Measurements from ENCODE around the gene SPOP. TPM values are rescaled to one million over a fixed set of nuclear protein-coding genes. Genes with fewer than 3 reads are reported as not detected.

SPOP gene
- total RNA-seq, 1 experiment from 2014 or later = 52.3 TPM

GRCh38 chr17:49577650-49577934, 100.3 kb downstream of the SPOP start:
- no TSS peak for BruUV-seq (replicated peaks)
- DNase-seq (ENCODE audit: unreplicated experiment) = no peak
- no peak overlapping the region for H3K27ac Mint-ChIP-seq (ENCODE audit: low read depth, unreplicated experiment)
- POLR2A ChIA-PET = no interaction called here
- peaks cover 16% of the 10 kb centered on the region for H3K27me3 Mint-ChIP-seq (ENCODE audit: insufficient read depth, unreplicated experiment)
- CTCF ChIA-PET = interaction anchor here (0.7 to 16.7 kb wide), 4 partner anchors 8 to 785 kb away, joined by 3 to 325 read pairs (median 4); partner anchors contain the start of gene SLC35B1
- H3K4me3 Mint-ChIP-seq (ENCODE audit: unreplicated experiment) = peak overlapping the region; percentile 69
- peaks cover 5% of the 10 kb centered on the region for H3K4me1 Mint-ChIP-seq (ENCODE audit: insufficient read depth, unreplicated experiment)
- TF ChIP-seq, protein P1, sequence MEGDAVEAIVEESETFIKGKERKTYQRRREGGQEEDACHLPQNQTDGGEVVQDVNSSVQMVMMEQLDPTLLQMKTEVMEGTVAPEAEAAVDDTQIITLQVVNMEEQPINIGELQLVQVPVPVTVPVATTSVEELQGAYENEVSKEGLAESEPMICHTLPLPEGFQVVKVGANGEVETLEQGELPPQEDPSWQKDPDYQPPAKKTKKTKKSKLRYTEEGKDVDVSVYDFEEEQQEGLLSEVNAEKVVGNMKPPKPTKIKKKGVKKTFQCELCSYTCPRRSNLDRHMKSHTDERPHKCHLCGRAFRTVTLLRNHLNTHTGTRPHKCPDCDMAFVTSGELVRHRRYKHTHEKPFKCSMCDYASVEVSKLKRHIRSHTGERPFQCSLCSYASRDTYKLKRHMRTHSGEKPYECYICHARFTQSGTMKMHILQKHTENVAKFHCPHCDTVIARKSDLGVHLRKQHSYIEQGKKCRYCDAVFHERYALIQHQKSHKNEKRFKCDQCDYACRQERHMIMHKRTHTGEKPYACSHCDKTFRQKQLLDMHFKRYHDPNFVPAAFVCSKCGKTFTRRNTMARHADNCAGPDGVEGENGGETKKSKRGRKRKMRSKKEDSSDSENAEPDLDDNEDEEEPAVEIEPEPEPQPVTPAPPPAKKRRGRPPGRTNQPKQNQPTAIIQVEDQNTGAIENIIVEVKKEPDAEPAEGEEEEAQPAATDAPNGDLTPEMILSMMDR (IDR thresholded peaks at IDR 0.05; ENCODE audit: unreplicated experiment) = no peak
- no peaks in the 10 kb centered on the region for H3K36me3 Mint-ChIP-seq (ENCODE audit: insufficient read depth, unreplicated experiment)
- intact Hi-C loops (cut with micrococcal nuclease) = no loop called here
- no peaks in the 10 kb centered on the region for H3K9me3 Mint-ChIP-seq (ENCODE audit: unreplicated experiment)

DNA sequence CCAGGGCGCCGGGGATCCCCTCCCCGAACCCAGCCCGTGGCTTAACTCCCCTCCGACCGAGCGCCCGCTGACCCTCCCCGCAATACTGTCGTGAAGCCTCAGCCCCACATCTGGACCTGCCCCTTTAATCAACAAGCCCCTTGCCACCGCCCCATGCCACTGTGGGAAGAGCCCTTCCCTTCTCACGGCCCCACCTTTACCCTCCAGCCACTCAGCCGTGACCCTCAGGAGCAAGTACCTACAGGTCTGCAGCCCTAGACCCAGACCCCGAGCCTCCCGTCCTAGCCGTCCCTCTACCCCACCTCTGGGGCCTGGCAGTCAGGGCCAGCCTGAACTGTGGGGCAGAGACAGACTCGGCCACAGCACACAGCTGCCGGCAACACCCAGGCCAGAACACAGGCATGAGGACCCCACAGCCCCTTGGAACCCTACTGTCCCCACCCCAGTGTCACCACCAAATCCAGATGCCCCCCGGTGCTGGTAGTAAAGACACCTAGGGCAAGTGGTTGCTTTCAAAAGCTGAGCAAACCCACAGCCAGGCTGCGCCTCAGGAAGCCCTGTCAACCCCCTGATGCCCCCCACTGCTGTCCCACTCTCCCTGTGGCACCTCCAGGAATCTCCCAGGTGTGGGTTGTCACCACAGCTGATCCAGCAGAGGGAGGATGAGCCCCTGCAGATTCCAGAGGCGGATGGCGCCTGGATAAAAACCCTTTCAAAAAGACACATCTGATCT, 100.8 kb downstream of the SPOP start:
- no TSS peak for BruUV-seq (replicated peaks)
- TF ChIP-seq, protein P1 (IDR thresholded peaks at IDR 0.05; ENCODE audit: unreplicated experiment) = no peak
- intact Hi-C loops (cut with micrococcal nuclease) = no loop called here
- CTCF ChIA-PET = interaction anchor here (0.6 to 16.7 kb wide), 5 partner anchors 20 to 786 kb away, joined by 3 to 325 read pairs (median 3); partner anchors contain the start of gene SLC35B1
- no peak overlapping the region for H3K27ac Mint-ChIP-seq (ENCODE audit: low read depth, unreplicated experiment)
- peaks cover 18% of the 10 kb centered on the region for H3K27me3 Mint-ChIP-seq (ENCODE audit: insufficient read depth, unreplicated experiment)
- peak overlapping the region; percentile 69 for H3K4me3 Mint-ChIP-seq (ENCODE audit: unreplicated experiment)
- POLR2A ChIA-PET = no interaction called here
- H3K9me3 Mint-ChIP-seq (ENCODE audit: unreplicated experiment) = no peaks in the 10 kb centered on the region
- no peak for DNase-seq (ENCODE audit: unreplicated experiment)
- no peaks in the 10 kb centered on the region for H3K36me3 Mint-ChIP-seq (ENCODE audit: insufficient read depth, unreplicated experiment)
- peaks cover 5% of the 10 kb centered on the region for H3K4me1 Mint-ChIP-seq (ENCODE audit: insufficient read depth, unreplicated experiment)

DNA sequence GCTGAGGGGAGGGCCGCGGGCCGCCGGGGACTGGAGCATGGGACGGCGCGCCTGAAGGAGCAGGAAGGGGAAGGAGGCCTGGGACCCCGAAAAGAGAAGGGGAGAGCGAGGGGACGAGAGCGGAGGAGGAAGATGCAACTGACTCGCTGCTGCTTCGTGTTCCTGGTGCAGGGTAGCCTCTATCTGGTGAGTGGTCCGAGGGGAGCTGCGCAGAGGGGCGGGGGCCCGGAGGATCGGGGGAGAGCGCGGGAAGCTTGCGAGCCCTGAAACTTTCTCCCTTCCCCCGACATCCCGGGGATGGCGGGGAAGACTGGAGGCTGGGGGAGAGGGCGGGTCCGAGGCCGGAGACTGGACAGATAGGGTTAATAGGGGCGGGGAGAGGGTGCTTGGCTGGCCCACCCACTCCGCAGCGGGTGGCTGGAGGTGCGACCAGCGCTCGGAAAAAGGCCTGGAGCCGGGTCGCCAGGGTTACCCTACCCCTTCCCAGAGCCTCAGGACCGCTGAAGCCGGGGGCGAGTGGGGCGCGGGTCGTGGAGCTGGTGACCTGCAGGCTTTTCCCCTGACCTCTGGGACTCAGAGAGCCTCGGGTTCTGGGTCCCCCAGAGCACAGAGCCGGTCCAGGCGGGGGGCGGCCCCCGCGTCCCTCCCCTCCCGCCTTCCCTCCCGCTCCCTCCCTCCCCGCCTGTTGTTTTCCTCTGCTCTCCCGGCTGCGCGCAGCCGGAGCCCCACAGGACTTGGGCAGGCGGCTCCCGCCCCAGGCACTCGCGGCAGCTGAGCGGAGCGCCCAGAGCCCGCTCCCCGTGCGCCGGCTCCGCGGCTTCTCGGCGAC, 101.6 kb downstream of the SPOP start:
- no peak for DNase-seq (ENCODE audit: unreplicated experiment)
- TF ChIP-seq, protein P1 (IDR thresholded peaks at IDR 0.05; ENCODE audit: unreplicated experiment) = no peak
- Mint-ChIP-seq H3K4me1 (ENCODE audit: insufficient read depth, unreplicated experiment) (peaks cover 5% of the 10 kb centered on the region), H3K27me3 (ENCODE audit: insufficient read depth, unreplicated experiment) (peaks cover 26% of the 10 kb centered on the region), H3K27ac (ENCODE audit: low read depth, unreplicated experiment) (no peak overlapping the region), H3K9me3 (ENCODE audit: unreplicated experiment) (no peaks in the 10 kb centered on the region), H3K36me3 (ENCODE audit: insufficient read depth, unreplicated experiment) (no peaks in the 10 kb centered on the region), H3K4me3 (ENCODE audit: unreplicated experiment) (peak overlapping the region; percentile 69)
- CTCF ChIA-PET = interaction anchor here (0.5 to 16.7 kb wide), 7 partner anchors 9 to 560 kb away, joined by 3 to 325 read pairs (median 3); partner anchors contain the start of gene SLC35B1
- intact Hi-C loops (cut with micrococcal nuclease) = no loop called here
- BruUV-seq (replicated peaks) = no TSS peak
- POLR2A ChIA-PET = interaction anchor here (0.6 to 1.1 kb wide), 2 partner anchors 56 to 129 kb away, joined by 3 to 4 read pairs; no protein-coding TSS in a partner anchor

DNA sequence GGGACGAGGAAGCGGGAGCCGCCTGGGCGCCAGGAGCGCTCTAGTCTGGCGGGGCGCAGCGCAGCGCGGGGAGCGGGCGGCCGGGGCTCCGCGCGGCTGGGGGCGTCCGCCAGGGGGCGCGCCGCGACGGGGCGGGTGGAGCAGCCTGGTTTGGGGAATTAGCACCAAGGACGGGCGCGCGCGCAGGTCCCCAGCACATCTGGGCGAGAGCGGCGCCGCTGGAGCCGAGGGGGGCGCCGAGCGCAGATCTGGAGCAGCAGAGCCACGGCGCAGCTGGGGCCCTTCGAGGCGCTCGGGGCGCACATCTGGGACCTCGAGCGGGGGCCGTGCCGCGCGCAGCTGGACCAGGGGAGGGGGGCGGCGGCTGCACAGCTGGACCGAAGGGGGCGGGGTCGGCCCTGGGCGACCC, 102.2 kb downstream of the SPOP start, which contains the start of gene NXPH3:
TSS of gene NXPH3 (plus strand) at position 193 of the 409 bp plus-strand sequence. CDS start 349 bp downstream, outside the sequence.
- TF ChIP-seq, protein P1 (IDR thresholded peaks at IDR 0.05; ENCODE audit: unreplicated experiment) = peak; percentile 59
- ChIA-PET CTCF (interaction anchor here (0.6 to 16.7 kb wide), 8 partner anchors 17 to 559 kb away, joined by 3 to 325 read pairs (median 3); no protein-coding TSS in a partner anchor), POLR2A (interaction anchor here (0.6 to 1.1 kb wide), 2 partner anchors 57 to 130 kb away, joined by 3 to 4 read pairs; no protein-coding TSS in a partner anchor)
- intact Hi-C loops (cut with micrococcal nuclease) = loop anchor here (1.0 kb wide), 1 partner anchor 120 kb away; no protein-coding TSS in a partner anchor
- peak within 1 kb of the TSS; percentile 69 for H3K4me3 Mint-ChIP-seq (ENCODE audit: unreplicated experiment)
- no peaks in the 10 kb centered on the region for H3K9me3 Mint-ChIP-seq (ENCODE audit: unreplicated experiment)
- BruUV-seq (replicated peaks) = no TSS peak
- peak; percentile 54 for DNase-seq (ENCODE audit: unreplicated experiment)
- peaks cover 5% of the 10 kb centered on the region for H3K4me1 Mint-ChIP-seq (ENCODE audit: insufficient read depth, unreplicated experiment)
- no peak within 1 kb of the TSS for H3K27ac Mint-ChIP-seq (ENCODE audit: low read depth, unreplicated experiment)
- H3K27me3 Mint-ChIP-seq (ENCODE audit: insufficient read depth, unreplicated experiment) = peaks cover 32% of the 10 kb centered on the region
- no peaks in the 10 kb centered on the region for H3K36me3 Mint-ChIP-seq (ENCODE audit: insufficient read depth, unreplicated experiment)
